ENCODE results near the gene KLHL29. TPM values are rescaled to one million over a fixed set of nuclear protein-coding genes. Genes with fewer than 3 reads are reported as not detected.

KLHL29 gene
- total RNA-seq, 1 experiment from 2014 or later = 2.4 TPM

GRCh38 chr2:23409248-23409647, 24.3 kb downstream of the KLHL29 start:
- no peak overlapping the region for H3K18ac ChIP-seq (ENCODE audit: insufficient read length, low read depth, low read length)
- no peaks in the 10 kb centered on the region for H3K9me3 ChIP-seq (ENCODE audit: control insufficient read depth, low read depth, low read length)
- no peak for TF ChIP-seq CTCF (conservative IDR thresholded peaks at IDR 0.05)
- H2AFZ ChIP-seq (ENCODE audit: low read length) = no peak overlapping the region
- H3K9me3 Mint-ChIP-seq = peaks cover 0 to 5% of the 10 kb centered on the region in 2 experiments; a peak in 2 of 5 replicates
- no peak overlapping the region for H3K9ac ChIP-seq (ENCODE audit: extremely low read depth, insufficient read length, low read length)
- no peaks in the 10 kb centered on the region for H3K79me1 ChIP-seq (ENCODE audit: insufficient read depth, low read depth, low read length, poor library complexity, severe bottlenecking)
- no peaks in the 10 kb centered on the region for H4K20me1 ChIP-seq (ENCODE audit: control insufficient read depth, insufficient read depth, insufficient read length)
- no peaks in the 10 kb centered on the region for H3K27me3 ChIP-seq (ENCODE audit: insufficient read depth, low read length)
- no peak overlapping the region for H3K27ac Mint-ChIP-seq
- no peak overlapping the region for H2AK5ac ChIP-seq (ENCODE audit: insufficient read length, low read length)
- peaks cover 0 to 2% (median 0%) of the 10 kb centered on the region in 3 experiments; a peak in 3 of 7 replicates for H3K36me3 Mint-ChIP-seq (ENCODE audit: insufficient read depth in 1 of 3, low read depth in 3 of 3)
- H3K56ac ChIP-seq (ENCODE audit: insufficient read length, low read depth, low read length) = no peak overlapping the region
- no peak overlapping the region for H3K4me3 Mint-ChIP-seq
- H3T11ph ChIP-seq (ENCODE audit: low read length) = no peak overlapping the region
- H3K14ac ChIP-seq (ENCODE audit: insufficient read depth, low read length) = no peak overlapping the region
- no peak overlapping the region for H2BK20ac ChIP-seq (ENCODE audit: low read depth, low read length, poor library complexity, severe bottlenecking)
- H3K27ac ChIP-seq (ENCODE audit: insufficient read length, low read depth, low read length) = no peak overlapping the region
- peaks cover 2% of the 10 kb centered on the region; the same call in 1 of the 2 replicates for H3K27me3 Mint-ChIP-seq (ENCODE audit: low read depth)
- no CpG with 5 or more reads among the region's 8 CpGs for WGBS (ENCODE audit: extremely low coverage, insufficient read length, low lambda C conversion rate)
- H3K4me2 ChIP-seq (ENCODE audit: insufficient read depth, insufficient read length, low read length) = no peak overlapping the region
- no peak overlapping the region for H3K4ac ChIP-seq (ENCODE audit: low read depth, low read length)
- H2BK12ac ChIP-seq (ENCODE audit: insufficient read length, low read depth, low read length) = no peak overlapping the region
- H3K4me1 Mint-ChIP-seq = peaks cover 9 to 13% of the 10 kb centered on the region in 2 experiments
- no peak overlapping the region for H2BK5ac ChIP-seq (ENCODE audit: insufficient read length, low read length)
- no peak overlapping the region for H3K23ac ChIP-seq (ENCODE audit: insufficient read length, low read depth, low read length)
- H3K4me1 ChIP-seq (ENCODE audit: insufficient read depth, low read length) = peaks cover 2% of the 10 kb centered on the region; the same call in 1 of the 2 replicates
- no peaks in the 10 kb centered on the region for H3K23me2 ChIP-seq (ENCODE audit: insufficient read length, low read depth, low read length, poor library complexity, severe bottlenecking)
- H4K8ac ChIP-seq (replicated peaks; ENCODE audit: insufficient read length, low read depth, low read length) = no peak overlapping the region
- no peak overlapping the region for H2BK120ac ChIP-seq (ENCODE audit: low read depth, low read length, poor library complexity, severe bottlenecking)
- no peak overlapping the region for H4K91ac ChIP-seq (ENCODE audit: insufficient read length, low read depth, low read length)
- no peak overlapping the region for H4K5ac ChIP-seq (ENCODE audit: insufficient read length, low read depth, low read length)
- no peak for DNase-seq
- no peak overlapping the region for H2BK15ac ChIP-seq (ENCODE audit: low read depth, low read length)
- H3K79me2 ChIP-seq (ENCODE audit: insufficient read depth, low read length) = no peaks in the 10 kb centered on the region
